Mammary epithelial cell (primary cell): Measurements from ENCODE around the gene GDPD4.

ENCODE experiments used
- CTCF ChIP-seq, 2 donors: IDR thresholded peaks in 1 of 2; conservative IDR thresholded peaks in 1 of 2; 2 replicates each; pipeline ENCODE4 v1.5.1; 2011 to 2012; ENCODE audit warnings: inconsistent platforms in 2 of 2, low read length in 2 of 2, mild to moderate bottlenecking in 2 of 2, control low read depth in 1 of 2, low read depth in 1 of 2; ENCODE audit not compliant: insufficient read depth in 1 of 2; ENCODE audit errors: extremely low read depth in 1 of 2
- EZH2 ChIP-seq: IDR thresholded peaks from 2 replicates; pipeline ENCODE4 v1.6.1; 2012; ENCODE audit warnings: low read length, inconsistent platforms, borderline replicate concordance

GRCh38 chr11:77171254-77171653, 130.2 kb downstream of the GDPD4 start:
- TF ChIP-seq CTCF (conservative IDR thresholded peaks at IDR 0.05 in 1 of 2, IDR thresholded peaks at IDR 0.05 in 1 of 2; ENCODE audit: extremely low read depth in 1 of 2, insufficient read depth in 1 of 2, low read depth in 1 of 2, low read length in 2 of 2) (no peak), EZH2 (no peak)
